K562 (cell line): ENCODE measurements around the gene CRTC3. TPM values are rescaled to one million over a fixed set of nuclear protein-coding genes. Genes with fewer than 3 reads are reported as not detected.

Experiments
- ADNP ChIP-seq: fragments of 200-800 bp; sonication (Bioruptor generic); IDR thresholded peaks from 2 replicates; pipeline ENCODE4 v1.6.1; 2016; ENCODE audit warnings: missing genetic modification characterization, missing compliant biosample characterization
- ARID2 ChIP-seq: fragments of 450-650 bp; IDR thresholded peaks from 2 replicates; pipeline ENCODE4 v1.6.1; 2017; ENCODE audit warnings: antibody characterized with exemption, mild to moderate bottlenecking
- C11orf30 ChIP-seq: fragments of 450-650 bp; IDR thresholded peaks from 2 replicates; pipeline ENCODE4 v1.6.1; 2016; ENCODE audit warnings: low read depth, mild to moderate bottlenecking
- CBFB ChIP-seq: sonication (generic); formaldehyde crosslinking; IDR thresholded peaks from 2 replicates; pipeline ENCODE4 v1.4.0; 2020; ENCODE audit warnings: mild to moderate bottlenecking, missing genetic modification reagents
- CBX2 ChIP-seq: fragments of 200-600 bp; sonication (generic); IDR thresholded peaks from one replicate; pipeline ENCODE4 v1.6.1; 2012; ENCODE audit warnings: mild to moderate bottlenecking, low read length, inconsistent platforms; ENCODE audit not compliant: insufficient read depth, poor library complexity, severe bottlenecking
- CBX3 ChIP-seq, 2 experiments: IDR thresholded peaks; 1 replicate in 1 of 2; 2 replicates in 1 of 2; pipeline ENCODE4 v1.6.1; 2012; ENCODE audit warnings: inconsistent platforms in 2 of 2, low read length in 2 of 2, borderline replicate concordance in 1 of 2, control low read depth in 1 of 2
- GATAD2B ChIP-seq: fragments of 450-650 bp; IDR thresholded peaks from 2 replicates; pipeline ENCODE4 v1.6.1; 2017; ENCODE audit warnings: mild to moderate bottlenecking, borderline replicate concordance
- NCOR1 ChIP-seq: fragments of 450-650 bp; IDR thresholded peaks from 2 replicates; pipeline ENCODE4 v1.6.1; 2016; ENCODE audit warnings: mild to moderate bottlenecking, moderate library complexity
- NFATC3 ChIP-seq: fragments of 450-650 bp; IDR thresholded peaks from 2 replicates; pipeline ENCODE4 v1.6.1; 2017; ENCODE audit warnings: mild to moderate bottlenecking
- NFRKB ChIP-seq: fragments of 450-650 bp; IDR thresholded peaks from 2 replicates; pipeline ENCODE4 v1.6.1; 2016; ENCODE audit warnings: low read depth
- RFX5 ChIP-seq: IDR thresholded peaks from 2 replicates; pipeline ENCODE4 v1.6.1; 2011; ENCODE audit warnings: low read depth, mild to moderate bottlenecking, improper control_type of control experiment, low read length
- TSC22D4 ChIP-seq: fragments of 450-650 bp; IDR thresholded peaks from 2 replicates; pipeline ENCODE4 v1.6.1; 2016; ENCODE audit warnings: missing genetic modification characterization, missing biosample characterization, control low read depth
- U2AF2 ChIP-seq: fragments of 200-400 bp; formaldehyde crosslinking; optimal IDR thresholded peaks from 2 replicates; pipeline ENCODE3; 2017; ENCODE audit warnings: low read depth, mild to moderate bottlenecking, low read length
- ZNF408 ChIP-seq: fragments of 250-450 bp; sonication (Bioruptor Pico); IDR thresholded peaks from 2 replicates; pipeline ENCODE4 v1.4.0; 2020; ENCODE audit warnings: low read depth, mild to moderate bottlenecking, moderate library complexity
- ZNF589 ChIP-seq: fragments of 200-800 bp; sonication (Bioruptor generic); IDR thresholded peaks from 2 replicates; pipeline ENCODE4 v1.6.1; 2016; ENCODE audit warnings: low read depth, missing genetic modification characterization, missing compliant biosample characterization
- ZNF780A ChIP-seq: fragments of 250-450 bp; sonication (Bioruptor Pico); IDR thresholded peaks from 2 replicates; pipeline ENCODE4 v1.5.0; 2021; ENCODE audit warnings: mild to moderate bottlenecking
- polyA plus RNA-seq, 8 experiments: library from polyadenylated mRNA; depleted of rRNA in 4 of 8; stranded (reverse) in 5 of 8; unstranded in 3 of 8; fragments of >200 nt; fragmentation: Nextera tagmentation in 2 of 8; fragmentation: Illumina TruSeq in 1 of 8; extraction: Ambion mirVana in 2 of 8; extraction: Trizol in 1 of 8; gene quantifications; 2 replicates each; pipeline versions ENCODE4 v1.2.1 to v1.2.3, GENCODE V29; 2011 to 2014; ENCODE audit warnings: inconsistent platforms in 1 of 8, missing spikeins in 1 of 8
- total RNA-seq, 7 experiments: library from RNA; depleted of rRNA in 6 of 7; stranded (reverse); fragments of >200 nt in 6 of 7; fragmentation: Illumina TruSeq in 2 of 7; extraction: Trizol in 2 of 7; gene quantifications; 2 replicates each; pipeline versions ENCODE4 v1.2.1 to v1.2.3, GENCODE V29; 2011 to 2021; ENCODE audit warnings: low replicate concordance in 1 of 7
- TF ChIP-seq, protein P1 (sequence below): conservative IDR thresholded peaks from 2 replicates; pipeline ENCODE4 v1.6.1; 2011; ENCODE audit warnings: low read depth, mild to moderate bottlenecking, low read length; ENCODE audit not compliant: control insufficient read depth
- TF ChIP-seq, protein P2 (sequence below): fragments of 450-650 bp; formaldehyde crosslinking; IDR thresholded peaks from 2 replicates; pipeline ENCODE4 v1.4.0; 2022; ENCODE audit warnings: missing genetic modification characterization
- TF ChIP-seq, protein P3 (sequence below): fragments of 450-650 bp; IDR thresholded peaks from one replicate; pipeline ENCODE4 v1.6.1; 2018; ENCODE audit warnings: mild to moderate bottlenecking, moderate library complexity; ENCODE audit not compliant: partially characterized antibody
- TF ChIP-seq, protein P4 (sequence below): fragments of 250-450 bp; sonication (Bioruptor Pico); IDR thresholded peaks from 2 replicates; pipeline ENCODE4 v1.5.0; 2021; ENCODE audit warnings: mild to moderate bottlenecking, borderline replicate concordance
- TF ChIP-seq, protein P5 (sequence below), 2 experiments: fragments of 450-650 bp in 1 of 2; sonication (generic) in 1 of 2; formaldehyde crosslinking; conservative IDR thresholded peaks; 2 replicates each; pipeline versions ENCODE4 v1.4.0 to v1.8.1; 2020 to 2022; ENCODE audit warnings: mild to moderate bottlenecking in 1 of 2, missing genetic modification reagents in 1 of 2

Gene CRTC3
- total and polyA plus RNA-seq, 9 of the 15 experiments (the other 6 are each of a cell fraction or from before 2014, with no cell fraction given): 1.2 to 19.0 (median 11.6) TPM

DNA sequence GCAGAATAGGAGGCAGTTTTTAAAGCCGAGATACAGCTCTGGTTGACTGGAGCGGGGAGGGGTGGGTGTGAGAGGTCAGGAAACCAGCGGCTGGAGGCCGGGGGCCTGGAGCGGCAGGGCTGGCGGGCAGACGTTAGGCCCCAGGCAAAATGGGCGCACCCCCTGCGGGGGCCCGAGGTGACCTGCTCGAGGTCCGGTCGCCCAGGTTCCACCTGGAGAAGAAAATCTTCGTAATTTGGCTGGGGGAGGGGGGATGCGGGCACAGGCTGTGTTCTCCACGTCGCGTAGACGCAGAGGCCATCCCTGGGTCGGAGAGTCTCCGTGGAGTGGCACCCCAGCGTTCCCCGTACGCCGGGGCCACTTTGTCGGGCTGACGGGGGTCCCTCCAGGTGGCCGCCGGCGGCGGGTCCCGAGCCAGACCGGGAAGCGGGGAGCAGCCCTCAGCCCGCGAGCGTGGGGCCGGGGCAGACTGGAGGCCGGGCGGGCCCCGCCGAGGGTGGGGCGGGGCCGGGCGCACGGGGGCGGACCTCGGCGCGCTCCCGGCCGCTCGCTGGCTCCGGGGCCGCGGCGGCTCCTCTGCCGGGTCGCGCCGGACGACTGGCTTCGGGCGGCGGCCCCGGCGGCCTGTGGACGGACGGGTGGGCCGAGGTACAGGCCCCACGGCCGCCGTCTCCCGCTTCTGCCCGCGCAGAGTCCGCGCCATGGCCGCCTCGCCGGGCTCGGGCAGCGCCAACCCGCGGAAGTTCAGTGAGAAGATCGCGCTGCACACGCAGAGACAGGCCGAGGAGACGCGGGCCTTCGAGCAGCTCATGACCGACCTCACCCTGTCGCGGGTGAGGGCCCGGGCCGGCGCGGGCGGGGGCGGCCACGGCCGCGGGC is at the start of gene CRTC3 (continued):
- TF ChIP-seq ZNF408 (CRISPR knock-in tag) (no peak), CBFB (CRISPR knock-in tag) (no peak), TSC22D4 (tag) (no peak), ARID2 (no peak), ZNF589 (CRISPR knock-in tag) (no peak), CBX2 (no peak), CBX3 (IDR thresholded peaks at IDR 0.05; ENCODE audit: borderline replicate concordance in 1 of 2, low read length in 2 of 2) (no peak), ZNF780A (CRISPR knock-in tag) (no peak), C11orf30 (no peak), ADNP (tag) (no peak), NCOR1 (no peak), RFX5 (no peak), GATAD2B (no peak; the same call in 1 of the 2 replicates), U2AF2 (no peak), NFATC3 (no peak), NFRKB (no peak)
- TF ChIP-seq, protein P1, sequence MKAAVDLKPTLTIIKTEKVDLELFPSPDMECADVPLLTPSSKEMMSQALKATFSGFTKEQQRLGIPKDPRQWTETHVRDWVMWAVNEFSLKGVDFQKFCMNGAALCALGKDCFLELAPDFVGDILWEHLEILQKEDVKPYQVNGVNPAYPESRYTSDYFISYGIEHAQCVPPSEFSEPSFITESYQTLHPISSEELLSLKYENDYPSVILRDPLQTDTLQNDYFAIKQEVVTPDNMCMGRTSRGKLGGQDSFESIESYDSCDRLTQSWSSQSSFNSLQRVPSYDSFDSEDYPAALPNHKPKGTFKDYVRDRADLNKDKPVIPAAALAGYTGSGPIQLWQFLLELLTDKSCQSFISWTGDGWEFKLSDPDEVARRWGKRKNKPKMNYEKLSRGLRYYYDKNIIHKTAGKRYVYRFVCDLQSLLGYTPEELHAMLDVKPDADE: 0 out of 2 replicates have a peak, but pooled peaks have one; percentile 46
- TF ChIP-seq, protein P2, sequence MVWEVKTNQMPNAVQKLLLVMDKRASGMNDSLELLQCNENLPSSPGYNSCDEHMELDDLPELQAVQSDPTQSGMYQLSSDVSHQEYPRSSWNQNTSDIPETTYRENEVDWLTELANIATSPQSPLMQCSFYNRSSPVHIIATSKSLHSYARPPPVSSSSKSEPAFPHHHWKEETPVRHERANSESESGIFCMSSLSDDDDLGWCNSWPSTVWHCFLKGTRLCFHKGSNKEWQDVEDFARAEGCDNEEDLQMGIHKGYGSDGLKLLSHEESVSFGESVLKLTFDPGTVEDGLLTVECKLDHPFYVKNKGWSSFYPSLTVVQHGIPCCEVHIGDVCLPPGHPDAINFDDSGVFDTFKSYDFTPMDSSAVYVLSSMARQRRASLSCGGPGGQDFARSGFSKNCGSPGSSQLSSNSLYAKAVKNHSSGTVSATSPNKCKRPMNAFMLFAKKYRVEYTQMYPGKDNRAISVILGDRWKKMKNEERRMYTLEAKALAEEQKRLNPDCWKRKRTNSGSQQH: no peak
- TF ChIP-seq, protein P3, sequence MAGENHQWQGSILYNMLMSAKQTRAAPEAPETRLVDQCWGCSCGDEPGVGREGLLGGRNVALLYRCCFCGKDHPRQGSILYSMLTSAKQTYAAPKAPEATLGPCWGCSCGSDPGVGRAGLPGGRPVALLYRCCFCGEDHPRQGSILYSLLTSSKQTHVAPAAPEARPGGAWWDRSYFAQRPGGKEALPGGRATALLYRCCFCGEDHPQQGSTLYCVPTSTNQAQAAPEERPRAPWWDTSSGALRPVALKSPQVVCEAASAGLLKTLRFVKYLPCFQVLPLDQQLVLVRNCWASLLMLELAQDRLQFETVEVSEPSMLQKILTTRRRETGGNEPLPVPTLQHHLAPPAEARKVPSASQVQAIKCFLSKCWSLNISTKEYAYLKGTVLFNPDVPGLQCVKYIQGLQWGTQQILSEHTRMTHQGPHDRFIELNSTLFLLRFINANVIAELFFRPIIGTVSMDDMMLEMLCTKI: no peak
- TF ChIP-seq, protein P4, sequence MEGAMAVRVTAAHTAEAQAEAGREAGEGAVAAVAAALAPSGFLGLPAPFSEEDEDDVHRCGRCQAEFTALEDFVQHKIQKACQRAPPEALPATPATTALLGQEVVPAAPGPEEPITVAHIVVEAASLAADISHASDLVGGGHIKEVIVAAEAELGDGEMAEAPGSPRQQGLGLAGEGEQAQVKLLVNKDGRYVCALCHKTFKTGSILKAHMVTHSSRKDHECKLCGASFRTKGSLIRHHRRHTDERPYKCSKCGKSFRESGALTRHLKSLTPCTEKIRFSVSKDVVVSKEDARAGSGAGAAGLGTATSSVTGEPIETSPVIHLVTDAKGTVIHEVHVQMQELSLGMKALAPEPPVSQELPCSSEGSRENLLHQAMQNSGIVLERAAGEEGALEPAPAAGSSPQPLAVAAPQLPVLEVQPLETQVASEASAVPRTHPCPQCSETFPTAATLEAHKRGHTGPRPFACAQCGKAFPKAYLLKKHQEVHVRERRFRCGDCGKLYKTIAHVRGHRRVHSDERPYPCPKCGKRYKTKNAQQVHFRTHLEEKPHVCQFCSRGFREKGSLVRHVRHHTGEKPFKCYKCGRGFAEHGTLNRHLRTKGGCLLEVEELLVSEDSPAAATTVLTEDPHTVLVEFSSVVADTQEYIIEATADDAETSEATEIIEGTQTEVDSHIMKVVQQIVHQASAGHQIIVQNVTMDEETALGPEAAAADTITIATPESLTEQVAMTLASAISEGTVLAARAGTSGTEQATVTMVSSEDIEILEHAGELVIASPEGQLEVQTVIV (CRISPR knock-in tag): no peak
- TF ChIP-seq, protein P5, sequence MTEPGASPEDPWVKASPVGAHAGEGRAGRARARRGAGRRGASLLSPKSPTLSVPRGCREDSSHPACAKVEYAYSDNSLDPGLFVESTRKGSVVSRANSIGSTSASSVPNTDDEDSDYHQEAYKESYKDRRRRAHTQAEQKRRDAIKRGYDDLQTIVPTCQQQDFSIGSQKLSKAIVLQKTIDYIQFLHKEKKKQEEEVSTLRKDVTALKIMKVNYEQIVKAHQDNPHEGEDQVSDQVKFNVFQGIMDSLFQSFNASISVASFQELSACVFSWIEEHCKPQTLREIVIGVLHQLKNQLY (CRISPR knock-in tag; conservative IDR thresholded peaks at IDR 0.05): no peak
